ENCODE results near the gene SPATS2.
"Not testable (repeated sequence)": the region's sequence is repeated elsewhere in the genome, so short reads cannot be mapped to it uniquely, and the experiment has no call there.

Gene SPATS2

DNA sequence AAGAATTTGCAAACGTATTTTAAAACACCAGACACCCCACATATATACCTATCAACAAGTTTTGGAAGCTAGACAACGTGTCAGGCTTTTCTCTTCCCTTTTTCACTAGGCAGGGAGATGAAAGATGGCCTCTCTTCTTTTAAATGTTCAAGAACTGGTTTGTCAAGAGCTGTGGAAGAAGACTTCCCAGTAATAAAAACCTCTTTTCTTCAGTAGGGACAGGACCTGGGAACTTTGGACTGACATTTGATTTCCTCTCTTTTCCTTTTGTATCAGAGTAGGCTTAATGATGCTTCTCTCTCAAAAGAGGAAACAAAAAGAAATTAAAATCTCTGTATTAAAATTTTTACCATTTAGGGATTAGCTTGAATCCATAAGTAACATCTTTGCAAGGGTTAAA, 49.6 kb downstream of the SPATS2 start:
- 0 out of 2 replicates have a peak, but pooled peaks cover 3% of the 10 kb centered on the region for H3K36me3 ChIP-seq (ENCODE audit: insufficient read depth, low read length)
- no peak overlapping the region for H3K9ac ChIP-seq (ENCODE audit: insufficient read length)
- no peak for TF ChIP-seq EZH2 (IDR thresholded peaks at IDR 0.05)
- no peak for TF ChIP-seq POLR2AphosphoS5 (IDR thresholded peaks at IDR 0.05; ENCODE audit: borderline replicate concordance, low read depth, low read length)
- no peak for TF ChIP-seq FOXP2 (optimal IDR thresholded peaks at IDR 0.05; ENCODE audit: control extremely low read depth, extremely low read length, insufficient read depth)
- H3K27ac ChIP-seq, result 0 out of 2 replicates have a peak overlapping the region, but pooled peaks have one; percentile 2
- no peak for DNase-seq (ENCODE audit: low read depth, low spot score)
- H3K4me3 ChIP-seq, result no peak overlapping the region
- H3K9me3 ChIP-seq (ENCODE audit: low read depth, low read length), result no peaks in the 10 kb centered on the region

DNA sequence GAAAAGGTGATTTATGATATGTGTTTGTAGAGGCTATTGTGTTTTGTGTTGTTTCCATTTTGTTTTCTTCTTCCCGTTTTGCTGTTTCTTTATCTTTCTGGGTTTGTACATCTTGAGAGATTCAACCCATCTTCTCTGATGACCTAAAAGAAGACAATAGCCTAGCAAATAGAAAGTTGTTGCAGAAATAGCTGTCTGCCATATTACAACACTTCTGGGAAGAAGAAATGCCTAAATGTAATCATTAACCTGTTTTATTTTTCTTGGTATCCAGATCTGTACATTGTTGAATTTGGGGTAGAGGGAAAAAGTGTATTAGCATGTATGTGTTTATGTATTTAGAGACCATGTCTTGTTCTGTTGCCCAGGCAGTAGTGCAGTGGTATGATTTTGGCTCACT, 50.3 kb downstream of the SPATS2 start:
- Histone ChIP-seq H3K27ac (no peak overlapping the region), H3K9me3 (ENCODE audit: low read depth, low read length) (no peaks in the 10 kb centered on the region), H3K9ac (ENCODE audit: insufficient read length) (no peak overlapping the region), H3K36me3 (ENCODE audit: insufficient read depth, low read length) (0 out of 2 replicates have a peak, but pooled peaks cover 3% of the 10 kb centered on the region), H3K4me3 (no peak overlapping the region)
- no peak for TF ChIP-seq EZH2 (IDR thresholded peaks at IDR 0.05)
- no peak for TF ChIP-seq FOXP2 (optimal IDR thresholded peaks at IDR 0.05; ENCODE audit: control extremely low read depth, extremely low read length, insufficient read depth)
- no peak for TF ChIP-seq POLR2AphosphoS5 (IDR thresholded peaks at IDR 0.05; ENCODE audit: borderline replicate concordance, low read depth, low read length)
- DNase-seq (ENCODE audit: low read depth, low spot score), result no peak

DNA sequence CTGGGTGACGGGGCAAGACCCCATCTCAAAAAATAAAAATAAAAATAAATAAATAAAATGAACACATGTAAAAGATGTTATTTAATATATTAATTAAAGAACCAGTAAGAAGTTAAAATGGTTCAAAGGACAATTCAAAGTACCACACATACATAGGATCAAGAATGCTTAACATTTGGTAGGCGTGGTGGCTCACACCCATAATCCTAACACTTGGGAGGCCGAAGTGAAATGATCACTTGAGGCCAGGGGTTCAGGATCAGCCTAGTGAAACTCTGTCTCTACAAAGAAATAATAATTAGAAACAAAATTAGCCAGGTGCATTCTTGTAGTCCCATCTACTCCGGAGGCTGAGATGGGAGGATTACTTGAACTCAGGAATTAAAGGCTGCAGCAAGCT, 53.3 kb downstream of the SPATS2 start:
- no peak for TF ChIP-seq EZH2 (IDR thresholded peaks at IDR 0.05)
- no peak for TF ChIP-seq POLR2AphosphoS5 (IDR thresholded peaks at IDR 0.05; ENCODE audit: borderline replicate concordance, low read depth, low read length)
- TF ChIP-seq FOXP2 (optimal IDR thresholded peaks at IDR 0.05; ENCODE audit: control extremely low read depth, extremely low read length, insufficient read depth), result no peak
- Histone ChIP-seq H3K9me3 (ENCODE audit: low read depth, low read length) (no peaks in the 10 kb centered on the region), H3K9ac (ENCODE audit: insufficient read length) (no peak overlapping the region), H3K4me3 (no peak overlapping the region), H3K27ac (no peak overlapping the region), H3K36me3 (ENCODE audit: insufficient read depth, low read length) (peaks cover 8% of the 10 kb centered on the region; the same call in 1 of the 2 replicates)
- no peak for DNase-seq (ENCODE audit: low read depth, low spot score)

DNA sequence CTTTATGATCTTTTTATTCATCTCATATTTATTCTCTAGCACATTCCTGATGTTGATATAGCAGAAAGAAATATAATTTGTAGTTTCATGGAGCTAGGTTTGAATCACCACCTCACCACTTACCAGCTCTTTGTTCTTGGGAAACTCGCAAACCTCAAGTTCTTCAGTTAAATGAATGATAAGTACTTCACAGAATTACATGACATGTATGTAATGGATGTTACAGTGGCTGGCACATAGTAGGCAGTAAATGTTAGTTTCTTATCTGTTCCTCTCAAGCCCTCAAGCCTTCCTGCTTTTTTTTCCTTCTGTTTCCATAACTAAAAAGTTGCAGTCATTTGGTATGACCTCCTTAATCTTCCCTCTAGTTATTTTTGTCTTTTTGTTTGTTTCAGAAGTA, 54.9 kb downstream of the SPATS2 start:
- peak overlapping the region; percentile 2; the same call in 1 of the 2 replicates for H3K27ac ChIP-seq
- no peak overlapping the region for H3K4me3 ChIP-seq
- TF ChIP-seq FOXP2 (optimal IDR thresholded peaks at IDR 0.05; ENCODE audit: control extremely low read depth, extremely low read length, insufficient read depth) (no peak), EZH2 (IDR thresholded peaks at IDR 0.05) (no peak), POLR2AphosphoS5 (IDR thresholded peaks at IDR 0.05; ENCODE audit: borderline replicate concordance, low read depth, low read length) (no peak)
- no peaks in the 10 kb centered on the region for H3K9me3 ChIP-seq (ENCODE audit: low read depth, low read length)
- no peak for DNase-seq (ENCODE audit: low read depth, low spot score)
- H3K9ac ChIP-seq (ENCODE audit: insufficient read length), result no peak overlapping the region
- peaks cover 16% of the 10 kb centered on the region; the same call in 1 of the 2 replicates for H3K36me3 ChIP-seq (ENCODE audit: insufficient read depth, low read length)

DNA sequence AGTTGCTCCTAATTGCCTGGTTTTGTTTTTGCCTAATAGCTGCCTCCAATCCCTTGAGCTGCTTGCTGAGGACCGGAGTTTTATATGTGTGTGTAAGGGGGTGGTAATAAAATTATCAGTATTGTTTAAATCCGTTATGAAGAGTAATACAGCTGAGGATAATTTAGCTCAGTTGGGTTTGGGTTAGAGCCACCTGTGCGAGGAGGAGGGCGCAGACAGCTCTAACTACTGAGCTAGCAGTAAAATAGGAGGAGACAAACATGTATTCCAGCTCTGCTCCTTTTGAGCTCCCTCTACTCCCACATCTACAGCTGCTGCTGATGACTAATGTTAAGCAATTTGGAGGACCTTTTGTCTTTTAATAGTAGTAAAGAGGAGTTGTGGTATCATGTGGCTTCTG, 61.5 kb downstream of the SPATS2 start:
- DNase-seq (ENCODE audit: low read depth, low spot score), result no peak

DNA sequence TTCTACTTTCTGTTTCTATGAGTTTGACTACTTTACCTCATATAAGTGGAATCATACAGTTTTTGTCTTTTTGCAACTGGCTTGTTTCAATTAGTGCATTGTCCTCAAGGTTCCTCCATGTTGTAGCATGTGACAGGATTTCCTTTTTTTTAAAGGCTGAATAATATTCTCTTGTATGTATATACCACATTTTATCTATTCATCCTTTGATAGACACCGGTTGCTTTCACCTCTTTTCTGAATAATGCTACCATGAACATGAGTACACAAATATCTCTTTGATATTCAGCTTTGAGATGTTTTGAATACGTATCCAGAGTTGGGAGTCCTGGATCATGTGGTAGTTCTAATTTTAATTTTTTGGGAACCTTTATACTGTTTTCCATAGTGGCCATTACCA, 65.4 kb downstream of the SPATS2 start:
- H3K9ac ChIP-seq (ENCODE audit: insufficient read length), result no peak overlapping the region
- H3K9me3 ChIP-seq (ENCODE audit: low read depth, low read length), result no peaks in the 10 kb centered on the region; the same call in 1 of the 2 replicates
- H3K36me3 ChIP-seq (ENCODE audit: insufficient read depth, low read length), result no peaks in the 10 kb centered on the region
- DNase-seq (ENCODE audit: low read depth, low spot score), result no peak
- H3K27ac ChIP-seq, result no peak overlapping the region
- TF ChIP-seq FOXP2 (optimal IDR thresholded peaks at IDR 0.05; ENCODE audit: control extremely low read depth, extremely low read length, insufficient read depth) (no peak), EZH2 (IDR thresholded peaks at IDR 0.05) (no peak), POLR2AphosphoS5 (IDR thresholded peaks at IDR 0.05; ENCODE audit: borderline replicate concordance, low read depth, low read length) (no peak)
- no peak overlapping the region for H3K4me3 ChIP-seq

More for the DNA sequence above, 61.5 kb downstream of the SPATS2 start:
- Histone ChIP-seq H3K9ac (ENCODE audit: insufficient read length) (no peak overlapping the region), H3K4me3 (no peak overlapping the region), H3K9me3 (ENCODE audit: low read depth, low read length) (no peaks in the 10 kb centered on the region; the same call in 1 of the 2 replicates), H3K27ac (peak overlapping the region; percentile 19; the same call in 1 of the 2 replicates), H3K36me3 (ENCODE audit: insufficient read depth, low read length) (peaks cover 16% of the 10 kb centered on the region; the same call in 1 of the 2 replicates)
- TF ChIP-seq EZH2 (IDR thresholded peaks at IDR 0.05) (no peak), POLR2AphosphoS5 (IDR thresholded peaks at IDR 0.05; ENCODE audit: borderline replicate concordance, low read depth, low read length) (no peak), FOXP2 (optimal IDR thresholded peaks at IDR 0.05; ENCODE audit: control extremely low read depth, extremely low read length, insufficient read depth) (no peak)

DNA sequence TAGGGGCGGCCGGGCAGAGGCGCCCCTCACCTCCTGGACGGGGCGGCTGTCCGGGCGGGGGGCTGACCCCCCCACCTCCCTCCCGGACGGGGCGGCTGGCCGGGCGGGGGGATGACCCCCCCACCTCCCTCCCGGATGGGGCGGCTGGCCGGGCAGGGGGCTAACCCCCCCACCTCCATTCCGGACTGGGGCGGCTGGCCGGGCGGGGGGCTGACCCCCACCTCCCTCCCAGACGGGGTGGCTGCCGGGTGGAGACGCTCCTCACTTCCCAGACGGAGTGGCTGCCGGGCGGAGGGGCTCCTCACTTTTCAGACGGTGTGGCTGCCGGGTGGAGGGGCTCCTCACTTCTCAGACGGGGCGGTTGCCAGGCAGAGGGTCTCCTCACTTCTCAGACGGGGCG, 69.5 kb downstream of the SPATS2 start:
- H3K27ac ChIP-seq; H3K4me3 ChIP-seq; DNase-seq (ENCODE audit: low read depth, low spot score); H3K36me3 ChIP-seq (ENCODE audit: insufficient read depth, low read length); H3K9ac ChIP-seq (ENCODE audit: insufficient read length); H3K9me3 ChIP-seq (ENCODE audit: low read depth, low read length): not testable (repeated sequence)

DNA sequence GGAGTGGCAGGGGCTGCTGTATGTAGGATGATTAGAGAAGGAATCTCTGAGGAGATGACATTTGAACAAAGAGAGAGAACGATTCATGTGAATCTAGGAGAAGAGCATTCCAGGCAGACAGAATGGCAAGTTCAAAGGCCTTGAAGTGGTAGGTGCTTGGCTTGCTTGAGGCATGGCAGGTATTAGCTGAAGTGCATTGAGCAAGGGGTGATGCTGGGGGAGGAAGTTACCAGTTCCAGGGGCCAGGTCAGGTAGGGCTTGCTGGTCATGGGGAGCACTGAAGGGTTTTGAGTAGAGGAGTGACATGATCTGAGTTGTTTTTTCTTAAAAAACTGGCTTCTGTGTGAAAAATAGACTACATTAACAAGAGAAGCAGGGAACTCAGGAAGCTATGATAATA, 71.8 kb downstream of the SPATS2 start:
- DNase-seq (ENCODE audit: low read depth, low spot score), result no peak
- Histone ChIP-seq H3K9me3 (ENCODE audit: low read depth, low read length) (no peaks in the 10 kb centered on the region; the same call in 1 of the 2 replicates), H3K36me3 (ENCODE audit: insufficient read depth, low read length) (0 out of 2 replicates have a peak, but pooled peaks cover 6% of the 10 kb centered on the region), H3K4me3 (no peak overlapping the region), H3K9ac (ENCODE audit: insufficient read length) (no peak overlapping the region), H3K27ac (no peak overlapping the region)
- no peak for TF ChIP-seq EZH2 (IDR thresholded peaks at IDR 0.05)
- no peak for TF ChIP-seq FOXP2 (optimal IDR thresholded peaks at IDR 0.05; ENCODE audit: control extremely low read depth, extremely low read length, insufficient read depth)
- no peak for TF ChIP-seq POLR2AphosphoS5 (IDR thresholded peaks at IDR 0.05; ENCODE audit: borderline replicate concordance, low read depth, low read length)

DNA sequence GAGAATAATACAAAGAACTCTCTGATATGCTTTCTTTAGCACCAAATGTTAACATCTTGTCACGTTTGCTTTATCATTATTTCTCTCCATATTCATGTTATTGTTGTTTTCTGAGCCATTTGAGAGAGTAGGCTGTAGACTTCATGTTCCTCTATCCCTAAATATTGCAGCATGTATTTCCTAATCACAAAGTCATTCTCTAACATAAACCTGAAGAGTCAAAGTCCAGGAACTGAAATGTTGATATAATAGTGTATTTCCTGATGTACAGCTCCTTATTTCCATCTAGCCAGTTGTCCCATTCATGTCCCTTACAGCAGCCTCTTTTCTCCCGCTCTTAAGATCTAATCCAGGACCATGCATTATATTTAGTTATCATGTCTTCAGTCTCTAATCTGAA, 72.8 kb downstream of the SPATS2 start:
- TF ChIP-seq FOXP2 (optimal IDR thresholded peaks at IDR 0.05; ENCODE audit: control extremely low read depth, extremely low read length, insufficient read depth) (no peak), POLR2AphosphoS5 (IDR thresholded peaks at IDR 0.05; ENCODE audit: borderline replicate concordance, low read depth, low read length) (no peak), EZH2 (IDR thresholded peaks at IDR 0.05) (no peak)
- no peaks in the 10 kb centered on the region for H3K9me3 ChIP-seq (ENCODE audit: low read depth, low read length)
- 0 out of 2 replicates have a peak, but pooled peaks cover 6% of the 10 kb centered on the region for H3K36me3 ChIP-seq (ENCODE audit: insufficient read depth, low read length)
- no peak for DNase-seq (ENCODE audit: low read depth, low spot score)
- H3K9ac ChIP-seq (ENCODE audit: insufficient read length), result no peak overlapping the region
- no peak overlapping the region for H3K4me3 ChIP-seq
- no peak overlapping the region for H3K27ac ChIP-seq

All from SK-N-MC (cell line).